Esophagus mucosa (tissue), 1 donor: ENCODE measurements around the gene PATJ. TPM values are rescaled to one million over a fixed set of nuclear protein-coding genes. Genes with fewer than 3 reads are reported as not detected.
"Not testable (repeated sequence)": the region's sequence is repeated elsewhere in the genome, so short reads cannot be mapped to it uniquely, and the experiment has no call there.

ENCODE experiments used
- ATAC-seq: fragments of 200-7000 bp; cut with Tn5 transposase; one replicate; pipeline ENCODE4 v1.9.1; 2020
- total RNA-seq: library from RNA; stranded (reverse); gene quantifications from one replicate; pipeline ENCODE4 v1.2.4, GENCODE V29; 2023
- donor health status: DM: yes; HTN: yes; CAD: no.

The PATJ gene
- total RNA-seq, 1 donor from 2014 or later, result 52.8 TPM

- not testable (repeated sequence) for ATAC-seq
These were observed 148.2 kb downstream of the PATJ start for GRCh38 chr1:61890435-61890834.

GRCh38 chr1:61892977-61893376 is 150.7 kb downstream of the PATJ start:
- ATAC-seq, result no peak

GRCh38 chr1:61894296-61894695 is 152.0 kb downstream of the PATJ start:
- not testable (repeated sequence) for ATAC-seq

DNA sequence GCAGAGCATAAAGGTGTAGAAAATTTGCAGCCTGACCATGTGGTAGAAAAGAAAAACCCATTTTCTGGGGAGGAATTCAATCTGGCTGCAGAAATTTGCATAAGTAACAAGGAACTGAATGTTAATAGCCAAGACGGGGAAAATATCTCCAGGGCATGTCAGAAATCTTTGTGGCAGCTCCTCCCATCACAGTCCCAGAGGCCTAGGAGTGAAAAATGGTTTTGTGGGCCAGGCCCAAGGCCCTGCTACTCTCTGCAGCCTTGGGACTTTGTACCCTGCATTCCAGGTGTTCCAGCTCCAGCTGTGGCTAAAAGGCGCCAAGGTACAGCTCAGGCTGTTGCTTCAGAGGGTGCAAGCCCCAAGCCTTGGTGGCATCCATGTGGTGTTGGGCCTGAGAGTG is 152.9 kb downstream of the PATJ start:
- no peak for ATAC-seq

DNA sequence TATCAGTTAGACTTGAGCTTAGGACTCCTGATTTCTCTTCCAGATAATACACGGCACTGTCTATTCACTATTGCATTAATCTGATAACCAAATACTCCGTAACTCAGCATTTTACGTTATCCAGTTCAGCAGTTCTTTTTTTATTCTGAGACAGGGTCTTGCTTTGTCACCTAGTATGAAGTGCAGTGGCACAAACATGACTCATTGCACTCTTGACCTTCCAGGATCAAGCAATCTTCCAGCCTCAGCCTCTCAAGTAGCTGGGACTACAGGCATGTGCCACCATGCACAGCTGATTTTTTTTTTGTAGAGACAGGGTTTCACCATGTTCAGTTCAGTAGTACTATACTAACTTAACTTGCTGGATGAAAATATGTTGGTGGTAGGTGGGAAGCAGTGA is 156.4 kb downstream of the PATJ start:
- no peak for ATAC-seq

DNA sequence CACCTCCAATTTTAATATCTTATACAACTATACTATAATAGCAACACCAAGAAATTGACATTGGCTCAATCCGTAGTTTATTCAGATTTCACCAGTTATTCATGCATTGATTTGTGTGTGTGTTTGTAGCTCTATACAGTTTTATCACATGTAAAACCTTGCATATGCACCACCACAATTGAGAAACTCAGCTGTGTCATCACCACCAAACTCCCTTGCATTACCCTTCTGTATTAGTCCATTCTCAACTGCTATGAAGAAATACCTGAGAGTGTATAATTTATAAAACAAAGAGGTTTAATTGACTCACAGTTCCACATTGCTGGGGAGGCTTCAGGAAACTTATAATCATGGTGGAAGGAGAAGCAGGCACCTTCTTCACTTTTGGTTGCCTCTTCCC is 162.1 kb downstream of the PATJ start:
- ATAC-seq, result no peak

DNA sequence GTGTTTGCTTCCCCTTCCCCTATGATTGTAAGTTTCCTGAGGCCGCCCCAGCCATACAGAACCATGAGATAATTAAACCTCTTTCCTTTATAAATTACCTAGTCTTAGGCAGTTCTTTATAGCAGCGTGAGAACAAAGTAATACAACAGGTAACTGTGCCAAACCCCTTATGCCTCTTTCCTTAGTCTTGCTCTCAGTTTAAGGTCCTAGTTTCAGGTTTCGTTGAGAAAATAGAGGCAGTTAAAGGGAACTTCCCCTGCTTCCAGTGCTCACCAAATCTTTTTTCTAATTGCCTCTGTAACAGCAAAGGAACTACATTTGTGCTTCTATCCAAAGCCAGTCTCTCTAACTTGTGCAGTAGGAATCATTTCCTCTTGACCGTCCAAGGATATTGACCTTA is 164.8 kb downstream of the PATJ start:
- ATAC-seq, result no peak

DNA sequence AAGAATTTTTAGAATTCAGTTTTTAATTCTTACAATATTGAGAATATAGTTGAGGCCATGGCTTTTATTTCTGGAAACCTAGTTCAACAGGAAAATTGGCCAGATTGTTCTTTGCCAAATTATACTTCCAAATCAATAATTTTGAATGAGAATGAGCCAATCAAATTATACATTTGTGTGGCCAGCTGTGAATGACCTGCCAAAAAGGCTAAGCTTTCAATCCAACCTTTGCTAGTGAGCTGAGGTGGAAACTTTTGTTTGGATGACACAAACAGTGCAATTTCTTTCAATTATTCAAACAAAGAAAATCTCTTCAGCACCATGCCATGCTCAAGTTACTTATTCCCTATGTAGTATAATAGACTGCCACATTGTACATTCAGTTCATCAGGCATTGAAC is 167.8 kb downstream of the PATJ start:
- ATAC-seq, result no peak

DNA sequence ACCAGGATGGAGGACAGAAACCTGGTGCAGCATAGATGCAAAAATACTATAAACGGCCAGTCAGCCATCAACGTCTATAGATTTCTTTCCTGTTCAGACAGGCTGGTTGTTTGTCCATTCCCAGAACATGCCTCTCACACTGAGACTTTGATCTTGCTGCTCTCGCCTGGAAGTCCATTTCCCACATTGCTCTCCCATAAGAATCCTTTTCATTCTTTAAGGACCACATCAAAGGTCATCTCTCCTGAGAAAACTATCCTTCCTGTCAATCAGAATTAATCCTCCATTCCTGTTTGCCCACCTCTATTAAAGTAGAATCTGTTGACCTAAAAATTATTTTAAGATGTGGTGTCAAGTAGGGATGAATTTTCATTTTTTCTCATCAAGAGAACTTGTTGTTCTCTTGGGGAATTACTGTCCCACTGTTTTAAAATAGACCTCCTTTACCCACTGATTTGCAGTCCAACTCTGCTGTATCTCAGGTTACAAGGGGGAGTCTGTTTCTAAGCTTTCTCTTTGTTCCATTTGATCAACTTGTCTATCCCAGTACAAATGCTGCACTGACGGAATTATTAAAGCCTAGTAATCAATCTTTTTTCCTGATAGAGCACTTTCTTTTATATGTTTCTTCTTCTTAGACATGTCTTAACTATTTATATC is 172.7 kb downstream of the PATJ start:
- ATAC-seq, result no peak

- ATAC-seq, result no peak
These were observed 179.2 kb downstream of the PATJ start for GRCh38 chr1:61921435-61921834.

- no peak for ATAC-seq
These were observed 180.7 kb downstream of the PATJ start for GRCh38 chr1:61922950-61923480.

GRCh38 chr1:61925591-61926298 is 183.5 kb downstream of the PATJ start:
- no peak for ATAC-seq

DNA sequence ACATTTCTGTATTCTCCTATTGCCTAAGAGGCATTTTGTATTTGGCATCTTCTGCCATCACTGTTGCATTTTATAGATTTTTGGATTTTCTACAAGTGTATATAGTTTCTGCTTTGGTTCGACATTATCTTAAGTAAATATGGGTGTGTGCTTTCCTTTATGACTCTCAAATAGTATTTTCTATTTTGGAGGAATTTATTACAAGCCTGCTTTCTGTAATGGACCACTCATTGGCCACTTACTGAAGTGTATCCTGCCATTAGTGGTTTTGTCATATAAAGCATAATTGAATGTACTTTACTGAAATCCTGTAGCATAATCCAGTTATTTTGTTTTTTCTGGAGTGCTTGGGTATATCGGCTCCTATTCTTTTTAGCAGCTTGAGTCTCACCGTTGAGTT is 184.3 kb downstream of the PATJ start:
- no peak for ATAC-seq

- ATAC-seq, result no peak
These were observed 187.9 kb downstream of the PATJ start for GRCh38 chr1:61930116-61930645.

DNA sequence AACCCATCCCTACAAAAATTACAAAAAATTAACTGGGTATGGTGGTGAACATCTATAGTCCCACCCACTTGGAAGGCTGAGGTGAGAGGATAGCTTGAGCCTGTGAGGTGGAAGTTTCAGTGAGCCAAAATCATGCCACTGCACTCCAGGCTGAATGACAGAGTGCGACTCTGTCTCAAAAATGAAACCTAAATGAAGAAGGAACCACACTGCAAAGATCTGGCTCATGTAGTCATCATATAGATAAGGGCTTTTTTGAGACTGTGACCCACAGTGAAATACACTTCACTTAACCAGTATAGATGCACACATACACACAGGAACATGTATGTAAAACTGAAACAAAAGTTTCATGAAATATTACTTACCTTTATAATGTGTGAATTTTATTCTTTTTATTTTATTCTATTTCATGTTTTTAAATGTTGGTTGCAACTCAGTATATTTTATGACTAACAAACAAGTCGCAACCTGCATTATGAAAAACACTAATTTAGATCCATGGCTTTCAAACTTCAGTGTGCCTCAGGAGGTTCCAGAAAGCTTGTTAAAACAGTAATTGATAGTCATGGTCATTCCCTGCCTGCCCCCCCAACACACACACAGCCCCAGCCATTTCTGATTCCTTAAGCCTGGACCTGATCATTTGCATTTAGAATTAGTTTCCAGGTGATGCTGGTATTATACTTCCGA is 189.5 kb downstream of the PATJ start:
- ATAC-seq, result no peak

DNA sequence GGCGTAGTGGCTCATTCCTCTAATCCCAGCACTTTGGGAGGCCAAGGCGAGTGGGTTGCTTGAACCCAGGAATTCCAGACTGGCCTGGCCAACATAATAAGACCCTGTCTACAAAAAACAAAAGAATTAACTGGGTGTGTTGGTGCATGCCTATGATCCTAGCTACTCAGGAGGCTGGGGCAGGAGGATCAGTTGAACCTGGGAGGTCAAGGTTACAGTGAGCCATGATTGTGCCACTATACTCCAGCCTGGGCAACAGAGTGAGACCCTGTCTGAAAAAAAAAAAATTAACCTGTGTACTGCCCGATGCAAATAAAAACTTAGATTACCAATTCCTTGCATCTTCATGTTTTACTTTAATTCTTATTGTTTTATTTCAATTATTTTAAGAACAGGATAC is 193.2 kb downstream of the PATJ start:
- ATAC-seq, result no peak

DNA sequence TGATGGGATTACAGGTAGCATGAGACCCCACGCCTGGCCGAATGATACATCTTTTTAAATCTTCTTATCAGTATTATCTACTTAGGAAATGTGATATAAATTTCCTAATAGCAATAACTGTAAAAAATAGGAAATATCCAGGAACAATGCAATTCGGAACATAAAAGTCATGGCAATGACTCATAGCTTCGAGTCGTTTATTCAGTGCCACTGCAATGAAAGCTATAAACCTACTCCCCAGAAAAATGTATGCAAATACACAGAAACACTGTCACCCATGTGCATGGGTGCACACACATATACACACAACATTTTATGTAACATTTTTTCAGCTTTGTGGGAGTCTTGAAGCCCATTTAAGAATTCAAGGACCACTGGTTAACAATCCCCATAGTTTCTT is 194.6 kb downstream of the PATJ start:
- no peak for ATAC-seq

- no peak for ATAC-seq
These were observed 199.5 kb downstream of the PATJ start for GRCh38 chr1:61941794-61942193.

GRCh38 chr1:61942856-61943255 is 200.6 kb downstream of the PATJ start:
- ATAC-seq, result no peak

DNA sequence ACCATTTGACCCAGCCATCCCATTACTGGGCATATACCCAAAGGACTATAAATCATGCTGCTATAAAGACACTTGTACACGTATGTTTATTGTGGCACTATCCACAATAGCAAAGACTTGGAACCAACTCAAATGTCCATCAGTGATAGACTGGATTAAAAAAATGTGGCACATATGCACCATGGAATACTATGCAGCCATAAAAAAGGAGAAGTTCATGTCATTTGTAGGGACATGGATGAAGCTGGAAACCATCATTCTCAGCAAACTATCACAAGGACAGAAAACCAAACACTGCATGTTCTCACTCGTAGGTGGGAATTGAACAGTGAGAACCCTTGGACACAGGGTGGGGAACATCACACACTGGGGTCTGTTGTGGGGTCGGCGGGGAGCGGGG is 206.4 kb downstream of the PATJ start:
- not testable (repeated sequence) for ATAC-seq

GRCh38 chr1:61950418-61950817 is 208.1 kb downstream of the PATJ start:
- ATAC-seq, result no peak

GRCh38 chr1:61951731-61952580 is 209.7 kb downstream of the PATJ start:
- ATAC-seq, result no peak
